ENCODE data around the gene FCRL3. TPM values are rescaled to one million over a fixed set of nuclear protein-coding genes. Genes with fewer than 3 reads are reported as not detected.

Gene FCRL3
- total and polyA plus RNA-seq, 12 donors, result 0.01 to 1.3 (median 0.17) TPM; not detected in 8

DNA sequence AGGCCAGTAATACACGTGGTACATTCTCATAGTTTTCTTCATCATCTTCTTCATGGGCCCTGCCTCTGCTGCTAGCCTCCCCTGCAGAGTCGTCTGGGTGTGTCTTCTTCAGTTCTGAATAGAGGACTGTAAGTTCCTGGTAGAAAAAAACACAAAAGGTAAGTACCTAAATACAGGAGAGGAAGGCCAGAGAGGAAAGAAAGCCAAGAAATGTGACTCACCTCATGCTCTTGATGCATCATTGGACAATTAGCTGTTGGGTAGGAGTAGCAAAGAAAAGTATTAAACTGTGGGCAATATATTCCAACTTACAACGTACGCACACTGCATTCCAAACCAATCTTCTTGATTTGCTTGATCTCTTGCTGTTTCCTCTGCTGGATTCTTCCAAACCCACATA, 21.8 kb downstream of the FCRL3 start:
- peaks cover 0 to 8% (median 0%) of the 10 kb centered on the region in 7 donors for H3K27me3 ChIP-seq
- ATAC-seq, result no peak
- no peak for DNase-seq
- no peaks in the 10 kb centered on the region for H3K4me1 ChIP-seq
- H3K27ac ChIP-seq, result no peak overlapping the region
- peaks cover 0 to 4% (median 0%) of the 10 kb centered on the region in 11 donors for H3K9me3 ChIP-seq
- intact Hi-C loops (cut with DNase I), result no loop called here
- WGBS, 2 donors, result 48 to 69% methylated on average over 4 of the region's 4 CpGs
- H3K4me3 ChIP-seq, result no peak overlapping the region
- H3K36me3 ChIP-seq, result no peaks in the 10 kb centered on the region
- TF ChIP-seq, protein P1, sequence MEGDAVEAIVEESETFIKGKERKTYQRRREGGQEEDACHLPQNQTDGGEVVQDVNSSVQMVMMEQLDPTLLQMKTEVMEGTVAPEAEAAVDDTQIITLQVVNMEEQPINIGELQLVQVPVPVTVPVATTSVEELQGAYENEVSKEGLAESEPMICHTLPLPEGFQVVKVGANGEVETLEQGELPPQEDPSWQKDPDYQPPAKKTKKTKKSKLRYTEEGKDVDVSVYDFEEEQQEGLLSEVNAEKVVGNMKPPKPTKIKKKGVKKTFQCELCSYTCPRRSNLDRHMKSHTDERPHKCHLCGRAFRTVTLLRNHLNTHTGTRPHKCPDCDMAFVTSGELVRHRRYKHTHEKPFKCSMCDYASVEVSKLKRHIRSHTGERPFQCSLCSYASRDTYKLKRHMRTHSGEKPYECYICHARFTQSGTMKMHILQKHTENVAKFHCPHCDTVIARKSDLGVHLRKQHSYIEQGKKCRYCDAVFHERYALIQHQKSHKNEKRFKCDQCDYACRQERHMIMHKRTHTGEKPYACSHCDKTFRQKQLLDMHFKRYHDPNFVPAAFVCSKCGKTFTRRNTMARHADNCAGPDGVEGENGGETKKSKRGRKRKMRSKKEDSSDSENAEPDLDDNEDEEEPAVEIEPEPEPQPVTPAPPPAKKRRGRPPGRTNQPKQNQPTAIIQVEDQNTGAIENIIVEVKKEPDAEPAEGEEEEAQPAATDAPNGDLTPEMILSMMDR (IDR thresholded peaks at IDR 0.05), result no peak

DNA sequence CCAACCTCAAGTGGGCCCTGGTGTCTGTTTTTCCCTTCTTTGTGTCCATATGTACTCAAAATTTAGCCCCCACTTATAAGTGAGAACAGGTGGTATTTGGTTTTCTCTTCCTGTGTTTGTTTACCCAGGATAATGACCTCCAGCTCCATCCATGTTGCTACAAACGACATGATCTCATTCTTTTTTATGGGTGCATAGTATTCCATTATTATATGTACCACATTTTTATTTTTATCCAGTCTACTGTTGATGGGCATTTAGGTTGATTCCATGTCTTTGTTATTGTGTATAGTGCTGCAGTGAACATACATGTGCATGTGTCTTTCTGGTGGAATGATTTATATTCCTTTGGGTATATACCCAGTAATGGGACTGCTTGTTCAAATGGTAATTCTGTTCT, 27.6 kb downstream of the FCRL3 start:
- Histone ChIP-seq H3K27ac (no peak overlapping the region), H3K4me3 (no peak overlapping the region), H3K36me3 (no peaks in the 10 kb centered on the region), H3K4me1 (no peaks in the 10 kb centered on the region), H3K9me3 (peaks cover 0 to 37% (median 11%) of the 10 kb centered on the region in 11 donors), H3K27me3 (no peaks in the 10 kb centered on the region)
- no peak for ATAC-seq
- TF ChIP-seq, protein P1 (IDR thresholded peaks at IDR 0.05), result no peak
- 53 to 68% methylated on average over 1 of the region's 1 CpG for WGBS, 2 donors
- intact Hi-C loops (cut with DNase I), result no loop called here
- DNase-seq, result no peak

DNA sequence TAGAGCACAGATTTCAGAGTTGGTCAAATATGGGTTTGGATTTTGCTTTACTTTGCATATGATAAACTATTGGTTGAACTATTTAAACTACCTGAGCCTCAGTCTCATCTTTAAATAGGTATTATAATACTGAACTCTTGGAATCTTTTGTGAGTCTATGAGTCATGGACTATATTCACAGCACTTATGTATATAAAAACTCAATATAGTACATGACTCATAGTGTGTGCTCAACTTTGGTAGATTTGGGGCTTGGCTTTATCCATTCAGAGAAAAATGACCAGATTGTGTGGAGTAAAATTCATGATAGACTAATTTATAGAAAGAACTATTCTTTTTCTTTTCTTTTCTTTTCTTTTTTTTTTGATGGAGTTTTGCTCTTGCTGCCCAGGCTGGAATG, 28.7 kb downstream of the FCRL3 start:
- no peaks in the 10 kb centered on the region for H3K36me3 ChIP-seq
- intact Hi-C loops (cut with DNase I), result no loop called here
- DNase-seq, result no peak
- no peak overlapping the region for H3K4me3 ChIP-seq
- TF ChIP-seq, protein P1 (IDR thresholded peaks at IDR 0.05), result no peak
- H3K27me3 ChIP-seq, result no peaks in the 10 kb centered on the region
- no peaks in the 10 kb centered on the region for H3K4me1 ChIP-seq
- no peak overlapping the region for H3K27ac ChIP-seq
- no peak for ATAC-seq
- H3K9me3 ChIP-seq, result peaks cover 0 to 41% (median 11%) of the 10 kb centered on the region in 11 donors

DNA sequence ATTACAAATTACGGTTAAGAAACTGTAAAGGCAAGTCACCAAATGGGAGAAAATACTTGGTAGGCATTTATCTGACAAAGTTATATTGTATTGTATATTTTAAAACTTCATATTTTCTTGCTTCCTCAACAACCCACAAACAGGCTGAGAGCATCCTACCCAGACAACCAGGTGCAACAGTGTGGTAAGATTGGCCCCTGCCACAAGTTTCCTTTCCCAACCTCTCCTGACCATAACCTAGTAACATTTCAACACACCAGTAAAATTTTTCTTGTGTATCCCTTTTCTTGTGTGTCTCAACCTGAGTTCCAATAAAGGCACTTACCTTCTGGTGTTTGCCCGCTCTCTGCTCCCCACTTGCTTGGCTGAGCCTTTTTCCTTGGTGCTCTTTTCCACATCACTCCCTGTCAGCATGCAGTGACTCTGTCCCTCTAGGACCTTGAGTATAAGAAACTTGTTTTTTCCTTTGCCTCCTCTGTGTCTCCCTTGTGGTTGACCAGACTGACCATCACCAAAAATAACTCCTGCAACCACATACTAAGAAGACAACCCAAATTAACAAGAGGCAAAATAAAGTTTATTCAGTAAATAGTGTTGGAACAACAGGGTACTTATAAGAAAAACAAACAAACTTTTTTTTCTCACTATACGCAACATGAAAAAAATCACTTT, 40.9 kb downstream of the FCRL3 start:
- intact Hi-C loops (cut with DNase I), result no loop called here
- Histone ChIP-seq H3K36me3 (no peaks in the 10 kb centered on the region), H3K9me3 (peaks cover 0 to 5% (median 0%) of the 10 kb centered on the region in 11 donors), H3K27me3 (peaks cover 0 to 25% (median 0%) of the 10 kb centered on the region in 7 donors), H3K4me1 (no peaks in the 10 kb centered on the region), H3K27ac (no peak overlapping the region), H3K4me3 (no peak overlapping the region)
- TF ChIP-seq, protein P1 (IDR thresholded peaks at IDR 0.05), result no peak
- DNase-seq (no peak), ATAC-seq (no peak)
- 90% methylated on average over 3 of the region's 3 CpGs for WGBS, 2 donors
